OCI-LY3 (cell line): ENCODE data around the gene CCNL1.

Experiments
- H2AFZ ChIP-seq: fragments of 200-600, 300-600 bp; shearing (Covaris generic); 2 replicates; pipeline ENCODE4 v1.6.0; 2014; ENCODE audit warnings: antibody characterized with exemption, low read depth, low read length
- H3K27ac ChIP-seq: fragments of 200-600, 300-600 bp; sonication (generic); 2 replicates; pipeline ENCODE4 v1.5.1; 2014; ENCODE audit warnings: mild to moderate bottlenecking, low read length, moderate library complexity, mixed read lengths
- H3K27me3 ChIP-seq: fragments of 200-600, 300-600 bp; sonication (generic); 2 replicates; pipeline ENCODE4 v1.6.1; 2014; ENCODE audit warnings: low read depth, low read length, mixed read lengths
- H3K36me3 ChIP-seq: fragments of 200-600, 300-600 bp; sonication (generic); replicated peaks from 2 replicates; pipeline ENCODE3; 2014; ENCODE audit warnings: low read depth, low read length, mixed read lengths
- H3K4me1 ChIP-seq: fragments of 300-600, 200-600 bp; sonication (generic); 2 replicates; pipeline ENCODE4 v1.6.1; 2014; ENCODE audit warnings: low read length, mixed read lengths
- H3K4me2 ChIP-seq: fragments of 200-600, 300-600 bp; sonication (generic); 2 replicates; pipeline ENCODE4 v1.6.1; 2014; ENCODE audit warnings: low read length, mixed read lengths
- H3K4me3 ChIP-seq: fragments of 300-600, 200-600 bp; sonication (generic); 2 replicates; pipeline ENCODE4 v1.5.1; 2014; ENCODE audit warnings: antibody characterized with exemption, mild to moderate bottlenecking, low read length, moderate library complexity
- H3K79me2 ChIP-seq: fragments of 300-600, 200-600 bp; shearing (Covaris generic); 2 replicates; pipeline ENCODE4 v1.6.1; 2014; ENCODE audit warnings: mild to moderate bottlenecking, low read length, mixed read lengths
- H3K9ac ChIP-seq: fragments of 300-600, 200-600 bp; shearing (Covaris generic); 2 replicates; pipeline ENCODE4 v1.6.0; 2014; ENCODE audit warnings: mild to moderate bottlenecking, low read length, moderate library complexity
- H3K9me3 ChIP-seq: fragments of 200-600, 300-600 bp; shearing (Covaris generic); 2 replicates; pipeline ENCODE4 v1.6.1; 2014; ENCODE audit warnings: low read length, mixed read lengths; ENCODE audit not compliant: insufficient read depth
- H4K20me1 ChIP-seq: fragments of 200-600, 300-600 bp; sonication (generic); 2 replicates; pipeline ENCODE4 v1.6.1; 2016; ENCODE audit warnings: low read length, mixed read lengths; ENCODE audit not compliant: insufficient read depth
- CTCF ChIP-seq: fragments of 200-600, 300-600 bp; sonication (generic); IDR thresholded peaks from 2 replicates; pipeline ENCODE4 v1.5.1; 2014; ENCODE audit warnings: antibody characterized with exemption, low read length, low read depth
- EZH2phosphoT487 ChIP-seq: fragments of 200-600 bp; shearing (Covaris generic); IDR thresholded peaks from 2 replicates; pipeline ENCODE4 v1.6.1; 2018; ENCODE audit warnings: antibody characterized with exemption, mixed run types, low read depth

CCNL1 gene

GRCh38 chr3:157117206-157117605 is 42.7 kb downstream of the CCNL1 start:
- H3K9me3 ChIP-seq = no peaks in the 10 kb centered on the region
- peaks cover 15% of the 10 kb centered on the region; the same call in 1 of the 2 replicates for H3K27me3 ChIP-seq
- no peak overlapping the region for H3K4me3 ChIP-seq
- H3K4me1 ChIP-seq = no peaks in the 10 kb centered on the region
- no peaks in the 10 kb centered on the region for H3K79me2 ChIP-seq
- no peak overlapping the region for H3K4me2 ChIP-seq
- H3K36me3 ChIP-seq = no peaks in the 10 kb centered on the region
- H3K9ac ChIP-seq = no peak overlapping the region
- H4K20me1 ChIP-seq = no peaks in the 10 kb centered on the region
- TF ChIP-seq EZH2phosphoT487 (no peak), CTCF (no peak)
- H2AFZ ChIP-seq = no peak overlapping the region
- H3K27ac ChIP-seq = no peak overlapping the region

- no peaks in the 10 kb centered on the region for H4K20me1 ChIP-seq
- H3K36me3 ChIP-seq = no peaks in the 10 kb centered on the region
- H3K4me1 ChIP-seq = no peaks in the 10 kb centered on the region
- no peak overlapping the region for H3K27ac ChIP-seq
- no peaks in the 10 kb centered on the region for H3K79me2 ChIP-seq
- no peak overlapping the region for H3K4me2 ChIP-seq
- H3K9me3 ChIP-seq = no peaks in the 10 kb centered on the region
- H3K9ac ChIP-seq = no peak overlapping the region
- H3K4me3 ChIP-seq = no peak overlapping the region
- no peak overlapping the region for H2AFZ ChIP-seq
- H3K27me3 ChIP-seq = peaks cover 15% of the 10 kb centered on the region; the same call in 1 of the 2 replicates
- TF ChIP-seq CTCF (no peak), EZH2phosphoT487 (no peak)
These were observed 43.9 kb downstream of the CCNL1 start for GRCh38 chr3:157116017-157116416.

- Histone ChIP-seq H3K27me3 (peaks cover 15% of the 10 kb centered on the region; the same call in 1 of the 2 replicates), H3K79me2 (no peaks in the 10 kb centered on the region), H3K9ac (no peak overlapping the region), H3K4me2 (no peak overlapping the region), H3K9me3 (no peaks in the 10 kb centered on the region), H3K36me3 (no peaks in the 10 kb centered on the region), H3K4me1 (no peaks in the 10 kb centered on the region), H2AFZ (no peak overlapping the region), H4K20me1 (no peaks in the 10 kb centered on the region), H3K27ac (no peak overlapping the region), H3K4me3 (no peak overlapping the region)
- TF ChIP-seq EZH2phosphoT487 = no peak
- TF ChIP-seq CTCF = no peak
These were observed 44.6 kb downstream of the CCNL1 start for GRCh38 chr3:157115069-157116006.

GRCh38 chr3:157113832-157114505 is 46.0 kb downstream of the CCNL1 start:
- no peak overlapping the region for H3K27ac ChIP-seq

More at GRCh38 chr3:157113832-157114505, 46.0 kb downstream of the CCNL1 start:
- H3K9me3 ChIP-seq = no peaks in the 10 kb centered on the region
- H3K27me3 ChIP-seq = peaks cover 15% of the 10 kb centered on the region; the same call in 1 of the 2 replicates
- H3K4me2 ChIP-seq = no peak overlapping the region
- no peak overlapping the region for H3K9ac ChIP-seq
- no peak overlapping the region for H2AFZ ChIP-seq
- TF ChIP-seq EZH2phosphoT487 (no peak), CTCF (no peak)
- H3K4me3 ChIP-seq = no peak overlapping the region
- H3K36me3 ChIP-seq = no peaks in the 10 kb centered on the region
- no peaks in the 10 kb centered on the region for H3K4me1 ChIP-seq
- H4K20me1 ChIP-seq = no peaks in the 10 kb centered on the region
- no peaks in the 10 kb centered on the region for H3K79me2 ChIP-seq
